Measurements from ENCODE around the gene CFAP20DC.
"Not testable (repeated sequence)": the region's sequence is repeated elsewhere in the genome, so short reads cannot be mapped to it uniquely, and the experiment has no call there.

The CFAP20DC gene

DNA sequence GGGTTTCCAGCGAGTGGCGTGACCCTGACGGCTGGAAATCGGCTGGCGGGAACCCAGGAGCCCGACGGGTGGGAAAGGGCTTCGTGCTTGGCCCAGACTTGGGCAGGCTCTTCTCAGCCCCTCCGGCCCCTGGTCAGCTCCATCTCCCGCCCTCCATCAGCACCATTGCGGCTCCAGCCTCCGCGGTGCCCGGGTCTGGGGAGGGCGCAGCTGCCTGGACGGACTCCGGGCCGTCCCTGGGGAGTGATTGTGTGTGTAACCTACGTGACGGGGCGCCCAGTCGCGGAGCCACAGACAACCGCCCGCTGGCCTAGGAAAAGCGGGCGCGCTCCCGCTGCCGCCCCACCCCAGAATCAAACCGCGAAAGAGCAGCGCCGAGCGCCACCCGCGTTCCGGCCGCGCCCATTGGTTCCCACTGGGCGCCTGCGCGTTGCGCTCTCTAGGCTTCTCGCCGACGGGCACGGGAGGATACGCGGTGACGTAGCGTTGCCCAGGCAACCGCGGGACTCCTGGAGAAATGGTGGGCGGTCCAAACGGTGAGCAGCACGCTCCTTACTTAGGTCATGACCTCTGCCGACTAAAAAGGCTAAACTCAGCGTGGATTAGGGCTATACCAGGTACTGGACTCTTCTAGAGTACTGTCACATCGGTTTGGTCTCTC lies at the start of gene CFAP20DC:
TSS of gene CFAP20DC (minus strand) at position 355 of the 661 bp plus-strand sequence. CDS start 394 bp downstream, outside the sequence.
- intact Hi-C loops (cut with DNase I) = no loop called here
- DNase-seq = peak; percentile 68 to 93 (median 87)

DNA sequence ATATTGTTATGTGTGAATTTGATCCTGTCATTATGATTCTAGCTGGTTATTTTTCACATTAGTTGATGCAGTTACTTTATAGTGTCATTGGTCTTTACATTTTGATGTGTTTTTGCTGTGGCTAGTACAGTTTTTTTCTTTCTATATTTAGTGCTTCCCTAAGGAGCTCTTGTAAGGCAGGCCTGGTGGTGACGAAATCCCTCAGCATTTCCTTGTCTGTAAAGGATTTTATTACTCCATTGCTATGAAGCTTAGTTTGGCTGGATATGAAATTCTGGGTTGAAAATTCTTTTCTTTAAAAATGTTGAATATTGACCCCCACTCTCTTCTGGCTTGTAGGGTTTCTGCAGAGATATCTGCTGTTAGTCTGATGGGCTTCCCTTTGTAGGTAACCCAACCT lies 48.7 kb upstream of the CFAP20DC start:
- intact Hi-C loops (cut with DNase I); DNase-seq: not testable (repeated sequence)

- intact Hi-C loops (cut with DNase I) = no loop called here
- no peak for DNase-seq
Observed at GRCh38 chr3:59094446-59094845, 44.6 kb upstream of the CFAP20DC start.

DNA sequence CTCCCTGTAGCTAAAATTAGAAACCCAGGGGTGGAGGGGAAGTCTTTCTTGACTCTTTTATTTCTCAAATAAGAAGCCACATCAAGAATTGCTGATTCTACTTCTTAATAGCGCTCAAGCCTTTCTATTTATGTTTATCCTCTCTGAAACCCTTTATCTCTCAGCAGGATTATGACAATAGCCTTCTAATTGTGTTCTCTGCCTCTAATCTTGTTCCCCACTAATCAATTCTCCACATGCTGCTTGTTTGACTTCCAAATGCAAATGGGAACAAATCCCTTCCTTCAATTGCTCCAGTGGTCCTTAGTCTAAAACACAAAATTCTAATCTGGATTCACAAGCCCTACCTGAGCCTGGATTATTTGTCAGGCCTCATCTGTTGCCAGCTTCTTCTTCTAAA lies 43.7 kb upstream of the CFAP20DC start:
- intact Hi-C loops (cut with DNase I) = no loop called here
- DNase-seq = no peak

DNA sequence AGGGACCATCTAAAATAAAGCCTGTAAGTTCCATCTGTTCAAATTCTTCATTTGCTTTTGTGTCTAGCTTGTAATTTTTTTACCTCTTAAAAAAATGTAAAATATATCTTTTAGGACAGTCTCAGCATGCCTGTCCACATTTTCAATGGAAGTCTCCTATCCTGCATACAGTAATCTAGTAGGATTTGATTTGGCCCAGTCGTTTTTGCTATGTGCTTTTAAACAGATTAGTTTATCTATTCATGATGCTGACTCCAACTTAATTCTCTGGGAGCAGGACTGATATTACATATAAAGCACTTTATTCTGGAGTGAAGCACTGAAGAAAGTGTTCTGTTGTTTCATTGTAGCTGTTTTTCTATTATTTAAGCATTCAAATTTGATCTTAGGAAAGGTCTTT lies 38.9 kb upstream of the CFAP20DC start:
- DNase-seq = no peak
- intact Hi-C loops (cut with DNase I) = no loop called here

DNA sequence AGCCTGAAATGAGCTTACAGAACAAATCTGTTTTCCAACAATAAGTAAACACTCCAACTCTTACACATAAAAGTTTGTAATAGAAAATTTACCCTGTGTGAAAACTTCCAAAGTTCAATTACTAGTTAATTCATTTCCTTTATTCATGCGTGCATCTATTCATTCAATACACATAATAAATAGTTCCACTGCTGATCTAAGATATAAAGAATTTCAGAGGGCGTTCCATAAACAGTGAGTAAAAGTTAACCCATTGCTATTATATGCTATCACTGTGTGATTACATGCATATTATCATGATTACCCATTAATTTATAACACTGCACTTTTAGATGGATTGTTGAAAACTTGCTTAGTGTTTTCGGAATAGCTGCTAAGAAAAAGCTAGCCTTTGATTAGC lies 36.2 kb upstream of the CFAP20DC start:
- DNase-seq = no peak
- intact Hi-C loops (cut with DNase I) = no loop called here

- intact Hi-C loops (cut with DNase I) = no loop called here
- no peak for DNase-seq
Observed at GRCh38 chr3:59084583-59084982, 34.8 kb upstream of the CFAP20DC start.

DNA sequence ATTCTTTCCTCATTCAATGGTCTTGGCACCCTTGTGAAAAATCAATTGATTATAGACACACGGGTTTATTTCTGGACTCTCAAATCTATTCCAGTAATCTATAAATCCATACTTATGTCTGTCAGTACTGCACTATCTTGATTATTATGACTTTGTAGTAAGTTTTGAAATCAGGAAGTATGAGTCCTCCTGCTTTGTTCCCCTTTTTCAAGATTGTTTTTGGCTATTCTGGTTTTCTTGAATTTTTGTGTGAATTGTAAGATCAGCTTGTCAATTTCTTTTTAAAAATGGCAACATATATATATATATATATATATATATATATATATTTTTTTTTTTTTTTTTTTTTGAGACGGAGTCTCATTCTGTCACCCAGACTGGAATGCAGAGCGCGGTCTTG lies 32.3 kb upstream of the CFAP20DC start:
- no peak for DNase-seq
- intact Hi-C loops (cut with DNase I) = no loop called here

GRCh38 chr3:59081071-59081470 lies 31.2 kb upstream of the CFAP20DC start:
- intact Hi-C loops (cut with DNase I) = no loop called here
- no peak for DNase-seq

- intact Hi-C loops (cut with DNase I) = no loop called here
- no peak for DNase-seq
Observed at GRCh38 chr3:59079962-59080361, 30.1 kb upstream of the CFAP20DC start.

- intact Hi-C loops (cut with DNase I) = no loop called here
- no peak for DNase-seq
Observed at GRCh38 chr3:59074764-59075163, 24.9 kb upstream of the CFAP20DC start.

GRCh38 chr3:59072681-59073080 lies 22.9 kb upstream of the CFAP20DC start:
- no peak for DNase-seq
- intact Hi-C loops (cut with DNase I) = no loop called here

- no peak for DNase-seq
- intact Hi-C loops (cut with DNase I) = no loop called here
Observed at GRCh38 chr3:59069838-59070237, 20.0 kb upstream of the CFAP20DC start.

GRCh38 chr3:59065240-59065639 lies 15.4 kb upstream of the CFAP20DC start:
- intact Hi-C loops (cut with DNase I) = no loop called here
- no peak for DNase-seq

- intact Hi-C loops (cut with DNase I) = no loop called here
- DNase-seq = no peak
Observed at GRCh38 chr3:59064728-59065127, 14.9 kb upstream of the CFAP20DC start.

DNA sequence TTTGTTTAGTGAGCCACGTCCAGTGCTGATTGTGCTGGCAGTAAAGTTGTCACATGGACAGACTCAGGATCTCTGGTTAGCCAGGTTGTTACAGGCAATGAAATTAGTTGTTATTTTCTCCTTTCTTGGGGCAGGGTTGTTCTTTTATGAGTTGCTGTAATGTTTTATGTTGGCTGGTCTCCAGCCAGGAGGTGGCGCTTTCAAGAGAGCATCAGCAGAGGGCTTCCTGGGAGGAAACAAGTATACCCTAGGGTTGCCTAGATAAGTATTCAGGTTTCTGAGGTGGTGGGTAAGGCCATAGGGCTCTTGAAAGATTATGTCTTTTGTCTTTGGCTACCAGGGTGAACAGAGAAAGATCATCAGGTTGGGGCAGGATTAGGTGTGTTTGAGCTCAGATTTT lies 14.5 kb upstream of the CFAP20DC start:
- intact Hi-C loops (cut with DNase I) = no loop called here
- DNase-seq = no peak

DNA sequence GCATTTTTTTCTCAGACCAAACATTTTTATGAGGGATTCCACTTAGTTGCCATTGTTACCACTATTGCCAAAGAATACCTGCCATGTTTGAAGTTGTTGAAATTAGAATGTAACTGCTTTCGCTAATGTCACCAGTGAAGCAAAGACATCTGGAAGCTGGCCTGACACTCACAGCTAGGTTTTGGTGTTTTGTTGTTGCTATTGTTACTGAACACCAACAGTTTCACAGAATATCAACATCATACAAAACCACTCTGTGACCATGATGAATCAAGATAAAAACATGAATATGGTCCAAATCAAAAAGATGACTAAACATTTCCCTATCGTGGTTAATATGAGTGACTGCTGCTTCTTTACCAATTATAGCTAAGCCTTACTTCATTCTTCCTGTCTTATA lies 6.9 kb upstream of the CFAP20DC start:
- intact Hi-C loops (cut with DNase I) = no loop called here
- DNase-seq = no peak

DNA sequence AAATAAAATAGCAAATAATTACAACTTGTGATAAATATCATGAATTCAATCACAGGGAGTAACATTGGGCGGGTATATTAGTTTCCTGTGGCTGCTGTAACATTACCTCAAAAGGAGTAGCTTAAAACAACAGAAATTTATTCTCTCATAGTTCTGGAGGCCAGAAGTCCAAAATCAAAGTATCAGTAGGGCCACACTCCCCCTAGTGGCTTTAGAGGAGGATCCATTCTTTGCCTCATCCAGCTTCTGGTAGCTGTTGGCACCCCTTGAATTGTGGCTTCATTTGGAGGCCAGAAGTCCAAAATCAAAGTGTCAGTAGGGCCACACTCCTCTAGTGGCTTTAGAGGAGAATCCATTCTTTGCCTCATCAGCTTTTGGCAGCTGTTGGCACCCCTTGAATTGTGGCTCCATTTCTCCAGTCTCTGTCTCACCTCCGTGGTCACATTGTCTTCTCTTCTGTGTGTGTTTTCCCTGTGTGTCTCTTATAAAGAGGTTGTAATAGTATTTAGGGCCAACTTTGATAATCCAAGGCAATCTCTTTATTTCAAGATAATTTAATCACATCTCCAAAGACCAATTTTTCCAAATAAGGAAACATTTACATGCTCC lies 3.1 kb upstream of the CFAP20DC start:
- intact Hi-C loops (cut with DNase I) = no loop called here
- DNase-seq = no peak

GRCh38 chr3:59050811-59051414 lies 1.1 kb upstream of the CFAP20DC start:
- intact Hi-C loops (cut with DNase I); DNase-seq: not testable (repeated sequence)

- intact Hi-C loops (cut with DNase I) = no loop called here
- no peak for DNase-seq
Observed at GRCh38 chr3:59046839-59047238, 3.0 kb downstream of the CFAP20DC start.

DNA sequence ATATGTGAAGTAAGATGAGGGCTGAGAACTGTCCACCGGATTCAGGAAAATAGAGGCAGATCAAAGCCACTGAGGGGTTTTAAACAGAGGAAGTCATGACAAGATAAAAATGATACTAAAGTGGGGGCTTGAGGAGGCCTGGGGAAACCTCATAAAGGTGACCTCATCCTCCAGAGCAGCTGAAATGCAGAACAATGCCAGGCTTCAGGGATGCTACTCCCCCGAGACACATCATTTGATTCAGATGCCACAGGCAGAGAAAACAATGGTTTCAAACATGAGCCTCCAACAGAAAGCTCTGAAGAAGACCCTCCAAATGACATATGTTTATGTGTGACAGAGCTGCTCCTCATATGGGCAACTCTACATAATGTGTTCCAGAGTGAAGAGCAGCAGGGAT lies 6.4 kb downstream of the CFAP20DC start:
- DNase-seq = peak in 2 of 42 donors; percentile 11 to 27
- intact Hi-C loops (cut with DNase I) = no loop called here
